ENCODE data around the gene ADCY5.

- TF ChIP-seq CTCF (conservative IDR thresholded peaks at IDR 0.05) (no peak), EZH2 (IDR thresholded peaks at IDR 0.05; ENCODE audit: low read depth) (no peak)
Measured at GRCh38 chr3:123305192-123305591, 143.7 kb downstream of the ADCY5 start.
